Esophagus (tissue), 2 donors: Measurements from ENCODE around the gene MAPKAP1. TPM values are rescaled to one million over a fixed set of nuclear protein-coding genes. Genes with fewer than 3 reads are reported as not detected.
A peak's percentile ranks its signal among the peaks of the same experiment; 100 is the strongest.
"Not testable (repeated sequence)": the region's sequence is repeated elsewhere in the genome, so short reads cannot be mapped to it uniquely, and the experiment has no call there.

Source experiments
- H3K27ac ChIP-seq, 2 donors: one replicate each; pipeline ENCODE4 v1.5.1; 2013; ENCODE audit warnings: low read depth in 2 of 2, mild to moderate bottlenecking in 2 of 2, inconsistent platforms in 1 of 2, low read length in 1 of 2, moderate library complexity in 1 of 2
- H3K27me3 ChIP-seq, 2 donors: one replicate each; pipeline ENCODE4 v1.6.1; 2013; ENCODE audit warnings: low read length in 2 of 2, control low read depth in 1 of 2, mild to moderate bottlenecking in 1 of 2; ENCODE audit not compliant: insufficient read depth in 2 of 2, control insufficient read depth in 1 of 2
- H3K36me3 ChIP-seq, 2 donors: one replicate each; pipeline ENCODE4 v1.6.1; 2013; ENCODE audit warnings: low read length in 1 of 2; ENCODE audit not compliant: control insufficient read depth in 2 of 2, insufficient read depth in 2 of 2
- H3K4me1 ChIP-seq, 2 donors: one replicate each; pipeline ENCODE4 v1.6.1; 2013; ENCODE audit warnings: low read length in 1 of 2; ENCODE audit not compliant: control insufficient read depth in 2 of 2, insufficient read depth in 2 of 2
- H3K4me3 ChIP-seq, 2 donors: one replicate each; pipeline ENCODE4 v1.5.1; 2013; ENCODE audit warnings: low read length in 2 of 2, mild to moderate bottlenecking in 2 of 2, low read depth in 1 of 2, moderate library complexity in 1 of 2
- H3K9me3 ChIP-seq, 2 donors: one replicate each; pipeline ENCODE4 v1.6.1; 2013; ENCODE audit warnings: mild to moderate bottlenecking in 2 of 2, low read depth in 1 of 2, low read length in 1 of 2, moderate library complexity in 1 of 2; ENCODE audit not compliant: control insufficient read depth in 2 of 2, insufficient read depth in 1 of 2
- WGBS, 2 donors: extraction: QIAGEN DNeasy Blood & Tissue Kit; methylation state at CpG; one replicate each; pipeline ENCODE4 v1.1.7; 2013; 5-methylcytosine and 5-hydroxymethylcytosine counted together
- polyA plus RNA-seq, 2 donors: library from polyadenylated mRNA; stranded (reverse); fragments of 200-250 nt; gene quantifications; one replicate each; pipeline ENCODE4 v1.2.3, GENCODE V29; 2013
- donor health status: healthy with polysubstance abuse.
- donor health status: Bipolar disorder and iron deficiency.

The MAPKAP1 gene
- polyA plus RNA-seq, 2 donors = 41.4 to 49.4 TPM

DNA sequence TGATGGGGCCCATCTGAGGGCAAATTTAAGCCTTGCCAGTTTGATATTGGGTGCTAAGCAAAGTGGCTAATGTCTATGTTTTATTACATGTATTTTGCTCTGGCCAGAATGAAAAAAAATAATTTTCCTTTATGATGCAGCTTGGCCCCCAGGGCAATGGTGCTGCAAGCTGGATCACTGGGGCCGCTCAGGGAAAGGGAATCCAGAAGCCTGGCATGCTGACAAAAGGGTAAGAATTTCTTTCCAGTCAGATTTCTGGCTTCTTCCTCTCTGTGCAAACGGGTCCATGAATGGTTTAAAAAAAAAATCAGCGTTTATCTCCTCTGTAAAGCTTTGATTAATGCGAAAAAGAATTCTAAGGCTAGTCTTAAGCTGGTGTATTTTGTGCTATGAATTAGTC is 138.4 kb downstream of the MAPKAP1 start:
- Histone ChIP-seq H3K4me1 (peaks cover 0 to 6% of the 10 kb centered on the region in 2 donors), H3K36me3 (no peaks in the 10 kb centered on the region), H3K27me3 (no peaks in the 10 kb centered on the region), H3K27ac (peak overlapping the region in 1 of 2 donors; percentile 40), H3K4me3 (no peak overlapping the region), H3K9me3 (no peaks in the 10 kb centered on the region)
- WGBS, 2 donors = 31 to 40% methylated on average over 4 of the region's 4 CpGs

DNA sequence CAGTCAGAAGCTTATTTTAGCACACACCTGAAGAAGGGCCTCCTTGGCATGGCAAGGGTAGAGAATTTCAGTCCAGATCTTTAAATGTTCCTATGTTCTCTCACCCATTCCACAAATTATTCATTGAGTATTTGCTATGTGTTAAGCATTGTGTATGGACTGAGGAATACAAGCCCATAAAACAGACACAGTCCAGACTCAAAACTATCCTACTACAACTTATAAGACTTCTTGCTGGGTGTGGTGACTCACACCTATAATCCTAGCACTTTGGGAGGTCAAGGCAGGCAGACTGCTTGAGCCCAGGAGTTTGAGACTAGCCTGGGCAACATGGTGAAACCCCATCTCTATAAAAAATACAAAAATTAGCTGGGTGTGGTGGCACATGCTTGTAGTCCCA is 141.0 kb downstream of the MAPKAP1 start:
- H3K27me3 ChIP-seq, H3K9me3 ChIP-seq, H3K36me3 ChIP-seq, H3K4me3 ChIP-seq, H3K4me1 ChIP-seq: not testable (repeated sequence)
- peak overlapping the region in 1 of 2 donors; percentile 61 for H3K27ac ChIP-seq

DNA sequence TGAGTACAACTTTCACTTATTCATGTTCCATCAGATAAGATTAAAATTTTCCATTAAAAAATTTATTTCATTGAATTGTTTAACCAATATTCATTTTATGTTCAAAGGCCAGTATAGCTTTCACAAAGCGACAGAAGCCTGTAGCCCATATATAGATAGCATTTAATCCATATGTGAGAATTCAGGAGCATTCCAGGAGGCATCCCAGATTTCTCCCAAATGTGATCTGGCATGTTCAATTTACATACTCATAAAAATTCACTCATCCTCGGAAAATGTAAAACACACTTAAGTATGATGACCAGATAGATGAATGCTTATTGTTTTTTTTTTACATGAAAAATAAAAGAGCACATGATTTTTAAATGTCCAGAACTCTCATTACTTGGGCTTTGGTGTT is 141.9 kb downstream of the MAPKAP1 start:
- H3K27me3 ChIP-seq = no peaks in the 10 kb centered on the region
- no peak overlapping the region for H3K27ac ChIP-seq
- H3K4me3 ChIP-seq = no peak overlapping the region
- no peaks in the 10 kb centered on the region for H3K36me3 ChIP-seq
- peaks cover 0 to 6% of the 10 kb centered on the region in 2 donors for H3K4me1 ChIP-seq
- WGBS, 2 donors = 96 to 97% methylated on average over 2 of the region's 2 CpGs
- no peaks in the 10 kb centered on the region for H3K9me3 ChIP-seq

DNA sequence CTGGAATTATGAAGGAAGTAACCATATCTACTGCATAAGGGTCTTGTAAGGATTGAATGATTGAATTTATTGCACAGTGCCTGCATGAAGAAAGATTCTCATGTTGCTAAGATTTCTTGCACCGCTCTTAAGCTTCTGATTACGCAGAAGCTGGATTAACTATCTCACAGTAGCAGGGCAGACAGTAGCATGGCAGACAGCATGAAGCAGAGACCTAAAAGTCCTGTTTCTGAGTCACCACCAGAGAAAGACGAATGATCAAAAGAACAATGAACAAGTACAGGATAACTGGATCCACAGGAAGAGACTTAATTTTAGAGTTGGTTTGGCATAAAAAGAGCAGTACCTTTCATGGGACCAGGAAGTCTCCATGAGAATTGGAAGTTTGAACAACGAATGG is 142.4 kb downstream of the MAPKAP1 start:
- Histone ChIP-seq H3K4me3 (no peak overlapping the region), H3K27me3 (no peaks in the 10 kb centered on the region), H3K36me3 (no peaks in the 10 kb centered on the region), H3K27ac (no peak overlapping the region), H3K9me3 (no peaks in the 10 kb centered on the region), H3K4me1 (peaks cover 0 to 6% of the 10 kb centered on the region in 2 donors)
- 60 to 72% methylated on average over 4 of the region's 4 CpGs for WGBS, 2 donors

DNA sequence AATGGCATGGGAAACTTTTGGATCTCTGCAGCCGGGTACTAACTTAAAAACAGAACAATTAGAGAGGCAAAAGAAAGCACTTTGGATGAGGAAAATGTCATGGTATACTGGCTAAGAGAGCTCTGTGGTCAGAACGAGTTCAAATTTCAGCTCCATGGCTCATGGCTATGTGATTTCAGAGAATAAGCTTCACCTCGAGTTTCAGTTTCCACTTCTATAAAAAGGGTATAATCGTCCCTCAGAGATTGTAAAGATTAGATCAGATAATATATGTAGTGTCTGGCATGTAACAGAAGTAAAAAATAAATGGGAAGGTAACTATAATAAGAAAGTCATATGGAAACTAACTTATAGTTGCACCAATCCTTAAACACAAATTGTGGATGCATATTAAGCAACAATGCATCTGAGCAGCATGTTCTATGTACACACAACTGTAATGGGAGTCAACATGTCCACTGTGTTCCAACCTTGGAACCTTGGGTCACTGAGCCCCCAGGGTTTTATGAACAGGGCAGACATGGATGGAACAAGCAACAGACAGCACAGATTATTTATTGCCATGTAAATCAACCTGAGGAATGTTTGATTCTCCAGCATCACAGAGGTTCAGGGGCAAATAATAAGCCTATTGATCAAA is 145.4 kb downstream of the MAPKAP1 start:
- WGBS, 2 donors = 66 to 74% methylated on average over 4 of the region's 4 CpGs
- H3K4me1 ChIP-seq = peaks cover 0 to 2% of the 10 kb centered on the region in 2 donors
- H3K9me3 ChIP-seq = no peaks in the 10 kb centered on the region
- no peak overlapping the region for H3K27ac ChIP-seq
- no peaks in the 10 kb centered on the region for H3K27me3 ChIP-seq
- no peaks in the 10 kb centered on the region for H3K36me3 ChIP-seq
- no peak overlapping the region for H3K4me3 ChIP-seq

DNA sequence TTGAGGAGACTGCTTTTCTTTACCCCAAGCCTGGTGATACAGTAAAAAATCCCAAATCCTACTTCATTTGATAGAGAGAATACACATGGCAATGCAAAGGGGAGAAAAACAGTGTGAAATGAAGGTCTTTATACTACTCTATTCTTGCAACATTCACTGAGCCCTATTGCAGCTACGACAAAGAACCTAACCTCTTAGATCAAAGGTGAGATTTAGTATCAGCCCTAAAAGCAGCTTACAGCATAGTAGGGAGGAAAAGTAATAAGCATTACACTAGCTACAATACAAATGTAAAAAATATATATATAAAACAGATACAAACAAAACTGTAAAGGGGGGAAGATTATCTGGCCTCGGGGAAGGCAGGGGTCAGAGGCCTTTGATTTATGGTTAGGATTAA is 147.1 kb downstream of the MAPKAP1 start:
- Histone ChIP-seq H3K4me1 (peaks cover 0 to 2% of the 10 kb centered on the region in 2 donors), H3K27ac (no peak overlapping the region), H3K36me3 (no peaks in the 10 kb centered on the region), H3K27me3 (no peaks in the 10 kb centered on the region), H3K9me3 (no peaks in the 10 kb centered on the region), H3K4me3 (no peak overlapping the region)
- WGBS, 2 donors = 83 to 86% methylated on average over 2 of the region's 2 CpGs

DNA sequence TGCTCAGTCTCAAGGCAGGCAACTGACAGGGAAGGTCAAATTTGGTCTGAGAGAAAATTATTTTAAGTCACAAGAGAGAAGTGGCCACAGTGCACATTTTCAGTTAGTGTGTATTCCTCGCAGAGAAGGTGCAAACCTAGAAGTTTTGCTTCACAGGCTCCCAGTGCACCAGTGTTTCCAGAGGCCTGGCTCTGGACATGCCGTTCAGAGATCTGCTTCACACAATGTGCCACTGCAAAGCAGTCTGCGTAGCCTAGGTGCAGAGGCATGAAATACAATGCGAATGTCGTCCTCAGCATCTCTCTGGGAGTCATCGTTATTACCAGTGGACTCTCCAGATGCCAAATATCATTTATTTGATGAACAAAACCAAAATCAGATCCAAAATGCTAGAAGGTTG is 147.8 kb downstream of the MAPKAP1 start:
- 92 to 94% methylated on average over 6 of the region's 6 CpGs for WGBS, 2 donors
- H3K36me3 ChIP-seq = no peaks in the 10 kb centered on the region
- H3K27ac ChIP-seq = no peak overlapping the region
- H3K27me3 ChIP-seq = no peaks in the 10 kb centered on the region
- H3K4me3 ChIP-seq = no peak overlapping the region
- peaks cover 0 to 2% of the 10 kb centered on the region in 2 donors for H3K4me1 ChIP-seq
- no peaks in the 10 kb centered on the region for H3K9me3 ChIP-seq

DNA sequence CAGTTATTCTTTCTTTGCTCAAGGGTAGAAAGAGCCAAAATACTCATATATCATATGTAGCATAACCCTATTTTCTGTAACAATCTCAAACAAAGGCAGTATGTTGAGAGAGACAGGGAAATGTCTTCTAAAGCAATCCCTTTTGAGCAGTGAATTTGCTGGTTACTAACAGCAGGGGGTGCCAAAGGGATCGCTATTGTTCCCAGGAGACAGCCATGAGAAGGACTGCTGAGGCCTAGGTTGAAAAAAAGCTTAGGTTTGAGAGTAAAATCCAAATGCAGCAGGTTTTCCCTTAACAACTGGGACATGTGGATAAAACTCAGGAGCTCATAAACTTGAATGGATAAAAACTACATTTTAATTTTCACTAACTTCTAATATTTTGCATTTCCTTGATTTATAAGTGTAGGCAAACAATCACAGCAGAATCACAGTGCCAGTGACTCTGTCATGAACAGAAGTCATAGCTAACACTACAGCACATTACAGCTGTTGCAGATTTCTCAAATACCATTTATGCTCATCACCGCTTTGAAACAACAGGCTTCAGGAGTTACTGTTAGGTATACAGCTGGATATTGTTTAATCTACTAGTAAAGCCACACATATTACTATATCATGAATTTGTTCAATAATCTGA is 148.4 kb downstream of the MAPKAP1 start:
- Histone ChIP-seq H3K4me1 (peaks cover 0 to 2% of the 10 kb centered on the region in 2 donors), H3K36me3 (no peaks in the 10 kb centered on the region), H3K27ac (no peak overlapping the region), H3K9me3 (no peaks in the 10 kb centered on the region), H3K4me3 (no peak overlapping the region), H3K27me3 (no peaks in the 10 kb centered on the region)
- WGBS, 2 donors = 47 to 48% methylated on average over 2 of the region's 2 CpGs

DNA sequence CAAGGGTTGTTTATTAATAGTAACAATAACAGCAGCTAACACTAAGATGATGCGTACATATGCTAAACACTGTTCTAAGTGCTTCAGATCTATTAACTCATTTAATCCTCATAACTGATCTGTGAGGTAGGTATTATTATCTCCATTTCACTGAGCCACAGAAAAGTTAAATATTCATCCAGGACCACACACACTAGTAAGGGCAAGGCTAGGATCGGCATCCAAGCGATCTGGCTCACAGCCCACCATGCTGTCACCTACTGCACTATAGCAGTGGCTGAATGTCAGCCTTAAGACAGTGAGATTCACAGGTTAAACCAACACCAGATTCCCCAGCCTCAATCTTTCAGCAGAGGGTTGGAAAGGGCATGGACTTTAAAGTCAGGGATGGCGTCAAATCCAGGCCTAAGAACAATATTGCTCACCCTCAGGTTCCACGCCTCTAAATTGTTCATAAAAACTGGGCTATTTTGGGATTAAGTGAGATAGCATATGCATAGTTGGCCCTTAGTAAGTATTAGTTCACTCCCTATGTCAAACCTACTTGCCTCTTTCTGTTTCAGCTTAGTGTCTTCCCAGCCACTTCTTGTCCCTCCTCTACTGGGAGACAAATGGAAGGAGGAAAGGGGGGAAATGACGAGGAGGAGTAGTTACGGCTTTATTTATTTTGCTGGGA is 150.8 kb downstream of the MAPKAP1 start:
- no peaks in the 10 kb centered on the region for H3K9me3 ChIP-seq
- peaks cover 0 to 2% of the 10 kb centered on the region in 2 donors for H3K4me1 ChIP-seq
- 82 to 84% methylated on average over 7 of the region's 7 CpGs for WGBS, 2 donors
- H3K4me3 ChIP-seq = no peak overlapping the region
- H3K27me3 ChIP-seq = no peaks in the 10 kb centered on the region
- H3K36me3 ChIP-seq = no peaks in the 10 kb centered on the region
- H3K27ac ChIP-seq = peak overlapping the region in 1 of 2 donors; percentile 42
